Activated effector memory CD4-positive, alpha-beta T cell treated with Interleukin-2 at 50 U/mL for 16 hours (primary cell): ENCODE results near the gene OR11G2.
"Not testable (repeated sequence)": the region's sequence is repeated elsewhere in the genome, so short reads cannot be mapped to it uniquely, and the experiment has no call there.

Source experiments
- DNase-seq: peaks from one replicate; pipeline ENCODE4 v3.0.0-alpha.2; 2020

OR11G2 gene

GRCh38 chr14:20228681-20229080 is 38.0 kb downstream of the OR11G2 start, which contains the start of gene OR11H7:
TSS of gene OR11H7 (plus strand) at chr14:20228981.
- DNase-seq = no peak

- not testable (repeated sequence) for DNase-seq
Observed at GRCh38 chr14:20235415-20235814, 44.7 kb downstream of the OR11G2 start.

GRCh38 chr14:20247646-20248246 is 57.0 kb downstream of the OR11G2 start:
- no peak for DNase-seq
